ENCODE measurements around the gene DUOX1.
"Not testable (repeated sequence)": the region's sequence is repeated elsewhere in the genome, so short reads cannot be mapped to it uniquely, and the experiment has no call there.

The DUOX1 gene

DNA sequence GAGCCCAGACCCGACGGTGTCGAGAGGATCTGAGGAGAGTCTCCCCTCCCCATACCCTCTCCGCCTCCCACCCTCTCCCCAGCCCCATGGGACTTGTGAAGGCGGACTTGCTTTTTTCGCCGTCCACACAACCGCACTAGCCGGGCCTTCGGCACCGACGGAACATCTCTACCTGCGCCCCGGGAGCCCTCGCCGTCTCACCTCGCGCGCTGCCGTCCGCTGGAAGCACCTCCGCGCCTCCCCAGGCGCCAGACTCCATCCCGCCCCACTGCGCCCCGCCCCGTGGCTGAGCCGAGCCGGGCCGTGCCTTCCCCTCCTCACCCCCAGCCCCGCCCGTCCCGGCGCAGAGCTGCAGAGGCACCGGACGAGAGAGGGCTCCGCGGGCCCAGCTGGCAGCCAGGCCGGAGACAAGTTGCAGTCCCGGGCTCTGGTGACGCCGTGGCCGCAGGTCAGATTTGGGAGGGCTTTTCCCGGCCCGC, at the start of gene DUOX1, which contains the start of gene DUOXA1:
TSS of gene DUOX1 (plus strand) at position 344 of the 479 bp plus-strand sequence. CDS start 1,973 bp downstream, outside the sequence.
TSS of gene DUOXA1 (minus strand) at position 229 of the 479 bp plus-strand sequence. CDS start 6,865 bp downstream, outside the sequence.
- peak within 1 kb of the TSS; percentile 44 for H3K4me3 ChIP-seq (ENCODE audit: low read depth, low read length)

DNA sequence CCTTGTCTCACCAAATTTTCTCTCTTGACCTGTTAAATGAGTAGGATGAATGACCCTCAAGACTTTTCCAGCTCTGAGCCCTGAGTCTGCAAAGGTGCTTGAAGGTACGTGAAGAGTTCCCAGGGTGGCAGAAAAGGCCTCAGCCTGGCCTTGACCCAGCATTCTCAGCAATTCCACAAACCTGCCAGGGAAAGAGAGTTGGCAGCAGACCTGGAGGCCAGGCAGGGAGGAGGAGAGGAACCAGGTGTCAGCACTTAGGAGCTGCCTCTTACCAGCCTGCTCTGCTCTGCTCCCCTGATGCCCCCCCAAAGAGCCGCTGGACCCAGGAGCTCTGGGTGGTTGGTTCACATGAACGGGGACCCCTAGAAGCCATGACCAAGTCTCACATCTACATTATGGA, 49.2 kb upstream of the DUOX1 start:
- not testable (repeated sequence) for H3K4me3 ChIP-seq (ENCODE audit: low read depth, low read length)

DNA sequence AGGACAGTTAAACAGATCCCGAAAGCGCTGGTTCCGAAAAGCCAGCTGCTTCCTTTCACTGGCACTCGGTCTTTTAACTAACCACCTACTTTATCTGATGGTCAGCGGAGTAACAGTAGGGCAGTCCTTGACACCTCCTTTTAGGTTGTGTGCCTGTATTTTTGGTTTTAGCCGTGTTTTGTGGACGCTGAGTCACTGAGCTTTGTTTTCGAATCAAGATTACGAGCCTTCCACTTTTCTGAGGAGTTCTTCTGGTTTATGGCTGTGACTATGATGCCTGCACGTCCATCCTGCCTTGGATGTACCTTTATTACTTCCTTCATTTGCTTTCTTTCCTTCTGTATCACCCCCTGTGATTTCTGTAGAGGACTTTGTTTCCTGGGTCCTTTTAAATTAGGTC, 47.4 kb upstream of the DUOX1 start:
- H3K4me3 ChIP-seq (ENCODE audit: low read depth, low read length), result not testable (repeated sequence)

DNA sequence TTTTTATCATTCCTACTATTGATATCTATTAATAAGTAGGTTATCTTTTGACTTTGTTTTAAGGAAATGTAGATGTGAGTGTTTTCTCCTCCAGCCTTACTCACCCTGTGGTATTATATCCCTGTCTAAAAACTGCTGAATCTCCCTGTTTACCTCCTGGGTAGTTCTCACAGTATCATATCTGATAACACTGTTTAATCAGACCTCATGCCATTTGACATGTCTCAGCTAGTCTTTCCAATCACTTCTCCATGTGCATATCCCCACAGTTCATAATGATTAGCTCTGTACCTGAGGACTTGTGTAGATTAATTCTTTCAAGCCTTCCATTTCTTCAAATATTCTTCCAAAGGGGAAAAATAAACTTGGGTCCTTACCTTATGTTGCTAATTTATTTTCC, 46.6 kb upstream of the DUOX1 start:
- no peak overlapping the region for H3K4me3 ChIP-seq (ENCODE audit: low read depth, low read length)

GRCh38 chr15:45084163-45084562, 45.6 kb upstream of the DUOX1 start:
- H3K4me3 ChIP-seq (ENCODE audit: low read depth, low read length), result no peak overlapping the region

- H3K4me3 ChIP-seq (ENCODE audit: low read depth, low read length), result no peak overlapping the region
Observed at GRCh38 chr15:45087513-45087912, 42.3 kb upstream of the DUOX1 start.

DNA sequence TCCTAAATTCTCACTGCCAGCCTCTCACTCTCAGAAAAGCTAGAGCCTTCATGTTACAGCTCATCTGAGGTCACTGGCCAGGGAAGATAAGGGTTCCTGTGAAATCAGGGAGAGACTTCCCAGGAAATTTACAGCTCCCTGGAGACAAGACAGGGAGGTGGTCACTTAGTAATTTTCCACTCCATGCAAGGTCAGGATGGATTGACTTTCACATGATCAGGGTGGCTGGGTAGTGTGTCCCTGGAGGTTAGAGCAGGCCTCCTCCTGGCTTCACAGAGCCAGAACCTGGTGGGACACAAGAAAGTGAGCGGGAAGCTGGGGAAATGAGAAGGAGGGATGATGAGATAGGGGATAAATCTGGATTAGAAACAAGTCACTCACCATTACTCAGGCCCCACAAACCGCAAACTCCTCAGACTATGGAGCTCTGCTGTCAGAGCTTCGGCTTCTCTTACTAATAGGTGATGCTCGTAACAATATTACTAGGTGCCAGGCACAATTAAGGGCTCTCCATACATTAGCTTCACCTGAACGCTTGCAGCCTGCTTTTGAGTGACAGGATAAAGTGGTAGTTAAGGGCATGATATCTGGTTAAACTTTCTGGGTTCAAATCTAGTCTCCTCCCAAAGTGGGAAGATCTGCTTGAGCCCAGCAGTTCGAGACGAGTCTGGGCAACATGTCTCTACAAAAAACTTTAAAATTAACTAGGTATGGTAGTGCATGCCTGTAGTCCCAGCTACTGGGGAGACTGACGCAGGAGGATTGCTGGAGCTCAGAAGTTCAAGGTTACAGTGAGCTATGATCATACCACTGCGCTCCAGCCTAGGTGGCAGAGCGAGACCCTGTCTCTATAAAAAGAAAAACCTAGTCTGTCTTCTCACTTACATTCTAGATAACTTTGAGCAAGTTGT, 40.7 kb upstream of the DUOX1 start:
- H3K4me3 ChIP-seq (ENCODE audit: low read depth, low read length), result no peak overlapping the region

- H3K4me3 ChIP-seq (ENCODE audit: low read depth, low read length), result no peak overlapping the region
Observed at GRCh38 chr15:45089712-45090373, 40.0 kb upstream of the DUOX1 start.

GRCh38 chr15:45091161-45091560, 38.6 kb upstream of the DUOX1 start:
- no peak overlapping the region for H3K4me3 ChIP-seq (ENCODE audit: low read depth, low read length)

- no peak overlapping the region for H3K4me3 ChIP-seq (ENCODE audit: low read depth, low read length)
Observed at GRCh38 chr15:45091576-45091975, 38.2 kb upstream of the DUOX1 start.

DNA sequence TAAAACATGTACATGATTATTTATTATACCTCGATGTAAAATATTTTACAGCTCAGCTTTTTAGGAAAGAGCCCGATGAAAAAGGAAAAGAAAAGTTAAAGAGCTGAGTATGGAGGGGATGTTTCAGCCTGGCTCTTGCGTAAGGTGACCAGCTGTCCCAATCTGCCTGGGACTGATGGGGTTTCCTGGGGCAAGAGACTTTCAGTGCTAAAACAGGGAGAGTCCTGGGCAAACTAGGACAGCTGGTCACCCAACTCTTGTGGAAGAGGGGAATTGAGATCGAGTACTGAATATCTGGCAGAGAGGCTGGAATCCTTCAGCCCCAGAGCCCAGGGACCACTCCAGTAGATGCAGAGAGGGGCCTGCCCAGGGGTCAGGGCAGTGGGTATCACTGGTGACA, 36.8 kb upstream of the DUOX1 start:
- no peak overlapping the region for H3K4me3 ChIP-seq (ENCODE audit: low read depth, low read length)

DNA sequence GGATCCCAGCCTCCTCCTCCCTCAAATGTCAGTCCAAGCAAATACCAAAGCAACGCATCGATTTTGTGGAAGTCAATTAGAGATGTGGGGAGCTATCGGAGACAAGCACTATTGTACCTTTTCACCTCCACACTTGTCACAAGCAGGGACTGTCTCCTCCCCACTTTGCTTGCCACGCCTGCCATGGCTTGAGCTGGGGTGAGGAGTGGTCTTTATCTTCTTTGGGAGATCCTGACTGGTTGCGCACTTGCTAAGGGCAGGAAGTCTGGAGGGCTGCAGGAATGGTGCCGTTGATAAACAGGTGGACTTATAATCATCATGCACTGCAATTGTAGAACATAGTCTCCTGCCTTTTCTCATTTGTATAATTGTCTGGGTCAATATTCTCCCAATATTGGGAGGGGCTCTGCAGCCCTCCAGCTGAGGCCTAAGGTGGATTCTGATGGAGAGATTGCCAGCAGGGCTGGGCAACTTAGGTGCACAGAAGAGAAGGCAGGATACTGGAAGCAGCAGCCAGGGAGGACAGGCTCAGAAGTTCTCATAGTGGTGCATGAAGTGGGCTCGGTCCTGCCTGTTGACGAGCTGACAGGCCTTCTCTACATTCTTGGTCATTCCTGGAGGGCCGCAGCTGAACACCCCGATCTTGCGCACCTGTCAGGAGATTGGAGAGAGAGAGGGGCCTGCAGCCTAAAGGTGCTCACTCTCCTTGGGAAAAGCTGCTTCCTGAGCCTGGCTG, 36.0 kb upstream of the DUOX1 start:
- H3K4me3 ChIP-seq (ENCODE audit: low read depth, low read length), result no peak overlapping the region

DNA sequence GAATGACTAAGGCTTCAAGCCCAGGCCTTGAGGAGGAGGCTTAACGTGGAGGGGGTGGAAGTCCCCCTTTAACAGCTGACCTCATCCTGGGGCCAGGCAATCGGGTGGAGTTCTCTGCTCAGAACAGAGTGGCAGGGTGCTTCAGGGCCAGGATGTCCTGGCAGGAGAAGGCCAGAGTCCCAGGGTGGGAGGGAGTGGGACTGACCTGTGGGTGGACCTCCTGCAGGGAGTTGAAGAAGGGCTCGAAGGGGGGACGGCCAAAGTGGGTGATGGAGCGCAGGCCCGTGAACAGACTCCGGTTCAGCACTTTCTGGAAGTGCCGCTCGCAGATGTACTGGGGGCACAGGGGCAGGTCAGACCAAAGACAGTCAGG, 35.5 kb upstream of the DUOX1 start:
- H3K4me3 ChIP-seq (ENCODE audit: low read depth, low read length), result no peak overlapping the region

DNA sequence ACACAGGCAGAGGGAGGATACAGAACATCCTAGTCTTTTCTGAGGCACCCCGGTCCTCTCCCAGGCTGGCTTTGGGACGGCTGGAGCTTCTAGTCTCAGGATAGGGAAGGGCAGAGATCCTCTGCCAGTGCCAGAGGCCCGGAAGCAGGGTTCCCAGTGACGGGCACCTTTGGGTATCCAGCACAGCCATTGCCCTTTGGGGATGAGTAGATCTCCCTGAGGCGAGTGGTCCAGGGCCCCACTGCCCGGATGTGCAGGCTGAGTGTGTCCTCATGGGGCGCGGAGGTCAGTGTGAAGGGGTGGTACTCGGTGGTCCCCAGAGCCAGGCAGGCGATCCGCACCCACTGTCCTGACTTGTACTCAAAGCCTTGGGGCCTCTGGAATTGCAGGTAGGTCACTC, 34.1 kb upstream of the DUOX1 start:
- H3K4me3 ChIP-seq (ENCODE audit: low read depth, low read length), result no peak overlapping the region

- H3K4me3 ChIP-seq (ENCODE audit: low read depth, low read length), result no peak overlapping the region
Observed at GRCh38 chr15:45097466-45097865, 32.3 kb upstream of the DUOX1 start.

GRCh38 chr15:45099549-45100165, 30.1 kb upstream of the DUOX1 start:
- H3K4me3 ChIP-seq (ENCODE audit: low read depth, low read length), result no peak overlapping the region

GRCh38 chr15:45100884-45101625, 28.7 kb upstream of the DUOX1 start:
- H3K4me3 ChIP-seq (ENCODE audit: low read depth, low read length), result no peak overlapping the region

DNA sequence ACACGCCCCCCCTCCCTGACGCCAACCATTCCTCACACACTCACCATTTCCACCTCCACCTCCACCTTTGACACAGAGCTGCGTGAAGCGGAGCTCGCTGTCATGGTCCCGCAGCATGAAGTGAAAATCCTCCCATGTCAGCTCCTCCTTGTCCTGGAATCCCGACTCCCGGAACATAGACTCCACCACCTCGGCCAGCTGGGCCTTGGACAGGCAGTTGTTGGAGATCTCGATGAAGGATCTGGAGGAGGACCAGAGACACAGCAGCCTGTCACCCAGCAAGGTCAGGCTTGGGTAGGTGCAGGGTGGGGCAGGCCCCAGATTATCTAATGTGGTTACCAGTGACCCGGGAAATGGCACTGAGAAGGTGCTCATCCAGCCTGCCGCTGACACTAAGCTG, 28.0 kb upstream of the DUOX1 start:
- no peak overlapping the region for H3K4me3 ChIP-seq (ENCODE audit: low read depth, low read length)

- no peak overlapping the region for H3K4me3 ChIP-seq (ENCODE audit: low read depth, low read length)
Observed at GRCh38 chr15:45102226-45102625, 27.6 kb upstream of the DUOX1 start.

- not testable (repeated sequence) for H3K4me3 ChIP-seq (ENCODE audit: low read depth, low read length)
Observed at GRCh38 chr15:45104170-45104569, 25.6 kb upstream of the DUOX1 start.

Measured in iPS-11a (cell line).